PC-9 (cell line): ENCODE measurements around the gene KTN1. TPM values are rescaled to one million over a fixed set of nuclear protein-coding genes. Genes with fewer than 3 reads are reported as not detected.

Source experiments
- BruUV-seq: library from RNA; stranded (reverse); fragments of 400-500 nt; replicated peaks from 2 replicates; lab custom pipeline; 2021; lab: Mats Ljungman, UMichigan
- CTCF ChIA-PET: fragments of 300-600 bp; sonication (Branson Sonifier 250); formaldehyde crosslinking; loops from one replicate; lab custom pipeline; 2022; ENCODE audit warnings: antibody characterized with exemption; lab: Charles Lee
- POLR2A ChIA-PET: fragments of 300-600 bp; sonication (Branson Sonifier 250); formaldehyde crosslinking; loops from one replicate; lab custom pipeline; 2022; ENCODE audit warnings: antibody characterized with exemption; ENCODE audit not compliant: unreplicated experiment; lab: Charles Lee
- DNase-seq, 2 experiments: peaks; one replicate each; pipeline versions ENCODE4 v3.0.0 to v3.0.0-alpha.2; 2015 to 2022; ENCODE audit warnings: mixed read lengths in 1 of 2
- H2AFZ ChIP-seq: fragments of 200-600 bp; sonication (generic); 2 replicates; pipeline ENCODE4 v1.8.1; 2017; ENCODE audit warnings: antibody characterized with exemption
- H3F3A ChIP-seq: fragments of 200-600 bp; sonication (generic); 2 replicates; pipeline ENCODE4 v1.8.1; 2017; ENCODE audit warnings: antibody characterized with exemption, mild to moderate bottlenecking, low read depth; ENCODE audit not compliant: insufficient read depth
- H3K27ac ChIP-seq: fragments of 200-600 bp; sonication (generic); 2 replicates; pipeline ENCODE4 v1.6.1; 2016; ENCODE audit warnings: mixed run types
- H3K27me3 ChIP-seq: fragments of 200-600 bp; sonication (generic); 2 replicates; pipeline ENCODE4 v1.6.1; 2016; ENCODE audit warnings: low read depth, mixed run types; ENCODE audit not compliant: insufficient read depth
- H3K36me3 ChIP-seq: fragments of 200-600 bp; sonication (generic); 2 replicates; pipeline ENCODE4 v1.6.1; 2016; ENCODE audit warnings: low read depth, mixed run types
- H3K4me1 ChIP-seq: fragments of 200-600 bp; sonication (generic); replicated peaks from 2 replicates; pipeline ENCODE4 v1.6.1; 2016; ENCODE audit warnings: mixed run types; ENCODE audit not compliant: insufficient read depth
- H3K4me2 ChIP-seq: fragments of 200-600 bp; sonication (generic); 2 replicates; pipeline ENCODE4 v1.6.1; 2017; ENCODE audit warnings: mixed run types
- H3K4me3 ChIP-seq: fragments of 200-600 bp; sonication (generic); 2 replicates; pipeline ENCODE4 v1.6.1; 2016; ENCODE audit warnings: mixed run types
- H3K79me2 ChIP-seq: fragments of 200-600 bp; sonication (generic); 2 replicates; pipeline ENCODE4 v1.6.1; 2017; ENCODE audit warnings: low read depth, mixed run types
- H3K9me2 ChIP-seq: fragments of 200-600 bp; sonication (generic); 2 replicates; pipeline ENCODE4 v1.8.1; 2017; ENCODE audit warnings: mild to moderate bottlenecking; ENCODE audit not compliant: insufficient read depth
- H3K9me3 ChIP-seq: fragments of 200-600 bp; sonication (generic); 2 replicates; pipeline ENCODE4 v1.8.1; 2016; ENCODE audit warnings: low read depth; ENCODE audit not compliant: insufficient read depth
- H4K20me1 ChIP-seq: fragments of 200-600 bp; sonication (generic); 2 replicates; pipeline ENCODE4 v1.8.1; 2017; ENCODE audit not compliant: insufficient read depth
- CTCF ChIP-seq: fragments of 200-600 bp; sonication (generic); conservative IDR thresholded peaks from 2 replicates; pipeline ENCODE4 v1.6.1; 2017; ENCODE audit warnings: mixed run types, antibody characterized with exemption, mild to moderate bottlenecking, moderate library complexity
- EZH2 ChIP-seq: fragments of 200-600 bp; sonication (generic); IDR thresholded peaks from 2 replicates; pipeline ENCODE4 v1.8.0; 2017; ENCODE audit warnings: antibody characterized with exemption, low read depth
- intact Hi-C: fragments of 100-400 bp; cut with micrococcal nuclease; formaldehyde crosslinking; loops from one replicate; pipeline ENCODE4 v1.10.0; 2022; ENCODE audit not compliant: unreplicated experiment
- total RNA-seq: library from RNA; stranded (reverse); gene quantifications from 2 replicates; pipeline ENCODE4 v1.2.3, GENCODE V29; 2021

The KTN1 gene
- total RNA-seq, 1 experiment from 2014 or later, result 250 TPM

- no peaks in the 10 kb centered on the region for H3K36me3 ChIP-seq
- no peaks in the 10 kb centered on the region for H3K4me1 ChIP-seq
- DNase-seq, result no peak
- ChIA-PET POLR2A (no interaction called here), CTCF (interaction anchor here (0.6 kb wide), 1 partner anchor 175 kb away, joined by 3 read pairs; no protein-coding TSS in a partner anchor)
- H3K4me3 ChIP-seq, result no peak overlapping the region
- no peaks in the 10 kb centered on the region for H3K9me3 ChIP-seq
- no peak for TF ChIP-seq CTCF
- no peak for TF ChIP-seq EZH2
- no peaks in the 10 kb centered on the region for H3K9me2 ChIP-seq
- no peaks in the 10 kb centered on the region for H3F3A ChIP-seq
- H3K4me2 ChIP-seq, result no peak overlapping the region
- intact Hi-C loops, result no loop called here
- H3K79me2 ChIP-seq, result no peaks in the 10 kb centered on the region
- no peak overlapping the region for H3K27ac ChIP-seq
- BruUV-seq, result no TSS peak
- H2AFZ ChIP-seq, result no peak overlapping the region
- H3K27me3 ChIP-seq, result no peaks in the 10 kb centered on the region
- H4K20me1 ChIP-seq, result no peaks in the 10 kb centered on the region
Observed at GRCh38 chr14:55710506-55711041, 130.6 kb downstream of the KTN1 start.

DNA sequence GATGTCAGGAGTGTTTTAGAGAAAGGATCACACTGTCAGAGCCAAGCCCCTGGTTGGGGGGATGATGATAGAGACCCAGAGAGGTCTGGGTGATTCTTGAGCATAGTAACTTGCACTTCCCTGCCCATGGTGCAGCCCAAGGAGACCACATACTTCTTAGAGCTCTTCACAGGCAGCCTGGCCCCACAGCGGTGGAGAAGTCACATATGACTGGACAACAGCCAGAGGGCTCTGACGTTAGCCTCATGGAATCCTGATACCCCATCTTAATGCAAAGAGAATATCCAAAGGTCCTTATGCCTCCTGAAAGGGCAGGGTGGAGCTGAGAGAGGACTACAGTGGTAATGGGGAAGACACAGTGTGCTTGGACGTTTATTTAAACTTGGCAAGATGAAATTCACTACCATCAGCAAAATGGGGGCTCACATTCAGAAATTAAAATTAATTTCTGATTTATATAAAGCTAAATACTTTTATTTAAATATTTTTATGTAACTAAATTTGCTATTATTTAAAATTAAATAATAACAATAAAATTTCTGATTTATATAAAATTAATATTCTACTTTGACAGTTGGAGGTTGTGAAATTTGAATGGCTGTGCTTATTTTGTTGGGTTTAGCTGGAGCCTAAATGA lies 131.3 kb downstream of the KTN1 start:
- peak in 1 of 2 experiments; percentile 46 for DNase-seq

DNA sequence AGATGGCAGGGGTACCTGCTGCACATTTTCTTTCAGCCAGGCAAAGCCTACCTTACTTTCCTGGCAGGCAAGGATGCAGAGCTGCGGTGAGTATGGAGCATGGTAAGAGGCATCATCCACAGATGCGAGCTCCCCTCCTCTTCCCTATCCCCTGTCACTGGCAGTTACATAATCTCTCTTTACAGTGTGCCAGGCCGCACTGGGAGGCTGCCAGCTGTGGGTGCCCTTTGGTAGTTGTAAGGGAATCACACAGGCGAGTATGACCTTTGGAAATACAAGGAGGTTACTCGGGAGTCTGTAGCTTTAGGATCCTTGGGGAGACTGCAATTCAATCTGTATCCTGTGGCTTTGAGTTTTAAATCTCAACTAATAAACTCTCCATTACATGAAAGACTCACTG lies 132.5 kb downstream of the KTN1 start:
- H3K27me3 ChIP-seq, result no peaks in the 10 kb centered on the region
- CTCF ChIA-PET, result no interaction called here
- DNase-seq, result no peak
- H3K79me2 ChIP-seq, result no peaks in the 10 kb centered on the region
- POLR2A ChIA-PET, result no interaction called here
- H4K20me1 ChIP-seq, result no peaks in the 10 kb centered on the region
- H3K4me3 ChIP-seq, result no peak overlapping the region
- no peaks in the 10 kb centered on the region for H3F3A ChIP-seq
- no peak overlapping the region for H3K4me2 ChIP-seq
- no peak overlapping the region for H3K27ac ChIP-seq
- no peaks in the 10 kb centered on the region for H3K36me3 ChIP-seq
- TF ChIP-seq CTCF (no peak), EZH2 (no peak)
- no peak overlapping the region for H2AFZ ChIP-seq
- no peaks in the 10 kb centered on the region for H3K9me3 ChIP-seq
- intact Hi-C loops, result no loop called here
- no TSS peak for BruUV-seq
- no peaks in the 10 kb centered on the region for H3K4me1 ChIP-seq
- no peaks in the 10 kb centered on the region for H3K9me2 ChIP-seq

More for the DNA sequence above, 131.3 kb downstream of the KTN1 start:
- H3K27me3 ChIP-seq, result no peaks in the 10 kb centered on the region
- H3K4me1 ChIP-seq, result no peaks in the 10 kb centered on the region
- H2AFZ ChIP-seq, result no peak overlapping the region
- ChIA-PET POLR2A (interaction anchor here (0.6 kb wide), 1 partner anchor 316 kb away, joined by 4 read pairs; no protein-coding TSS in a partner anchor), CTCF (interaction anchor here (0.6 kb wide), 2 partner anchors 175 to 225 kb away, joined by 3 read pairs; no protein-coding TSS in a partner anchor)
- H3F3A ChIP-seq, result no peaks in the 10 kb centered on the region
- TF ChIP-seq EZH2, result no peak
- TF ChIP-seq CTCF, result no peak
- H3K79me2 ChIP-seq, result no peaks in the 10 kb centered on the region
- no peak overlapping the region for H3K27ac ChIP-seq
- no peaks in the 10 kb centered on the region for H3K9me3 ChIP-seq
- no peak overlapping the region for H3K4me3 ChIP-seq
- H4K20me1 ChIP-seq, result no peaks in the 10 kb centered on the region
- no TSS peak for BruUV-seq
- H3K4me2 ChIP-seq, result no peak overlapping the region
- H3K36me3 ChIP-seq, result no peaks in the 10 kb centered on the region
- intact Hi-C loops, result no loop called here
- H3K9me2 ChIP-seq, result no peaks in the 10 kb centered on the region
